Measurements from ENCODE around the gene PLA2G2D.

The PLA2G2D gene

GRCh38 chr1:20119347-20119746 is at the start of gene PLA2G2D:
TSS of gene PLA2G2D (minus strand) at chr1:20119536. CDS start at chr1:20119498, 38 bp downstream.
- DNase-seq (ENCODE audit: low read depth, low spot score): no peak

GRCh38 chr1:20168564-20169491 is 49.5 kb upstream of the PLA2G2D start:
- no peak for DNase-seq (ENCODE audit: low read depth, low spot score)

GRCh38 chr1:20167126-20167525 is 47.8 kb upstream of the PLA2G2D start:
- DNase-seq (ENCODE audit: low read depth, low spot score): no peak

- DNase-seq (ENCODE audit: low read depth, low spot score): no peak
Observed at GRCh38 chr1:20166051-20166450, 46.7 kb upstream of the PLA2G2D start.

GRCh38 chr1:20165522-20165951 is 46.2 kb upstream of the PLA2G2D start:
- DNase-seq (ENCODE audit: low read depth, low spot score): no peak

GRCh38 chr1:20164694-20165202 is 45.4 kb upstream of the PLA2G2D start:
- no peak for DNase-seq (ENCODE audit: low read depth, low spot score)

GRCh38 chr1:20160034-20160433 is 40.7 kb upstream of the PLA2G2D start:
- DNase-seq (ENCODE audit: low read depth, low spot score): no peak

GRCh38 chr1:20158358-20159070 is 39.2 kb upstream of the PLA2G2D start:
- DNase-seq (ENCODE audit: low read depth, low spot score): no peak

GRCh38 chr1:20154301-20154831 is 35.0 kb upstream of the PLA2G2D start:
- DNase-seq (ENCODE audit: low read depth, low spot score): no peak

GRCh38 chr1:20153000-20153418 is 33.7 kb upstream of the PLA2G2D start:
- DNase-seq (ENCODE audit: low read depth, low spot score): no peak

GRCh38 chr1:20152599-20152930 is 33.2 kb upstream of the PLA2G2D start:
- DNase-seq (ENCODE audit: low read depth, low spot score): no peak

- peak; percentile 58 for DNase-seq (ENCODE audit: low read depth, low spot score)
Observed at GRCh38 chr1:20151906-20152598, 32.7 kb upstream of the PLA2G2D start.

- DNase-seq (ENCODE audit: low read depth, low spot score): no peak
Observed at GRCh38 chr1:20150969-20151368, 31.6 kb upstream of the PLA2G2D start.

- no peak for DNase-seq (ENCODE audit: low read depth, low spot score)
Observed at GRCh38 chr1:20150326-20150705, 31.0 kb upstream of the PLA2G2D start.

- DNase-seq (ENCODE audit: low read depth, low spot score): no peak
Observed at GRCh38 chr1:20149601-20150325, 30.4 kb upstream of the PLA2G2D start.

- DNase-seq (ENCODE audit: low read depth, low spot score): no peak
Observed at GRCh38 chr1:20148571-20149500, 29.5 kb upstream of the PLA2G2D start.

GRCh38 chr1:20147846-20148570 is 28.7 kb upstream of the PLA2G2D start:
- DNase-seq (ENCODE audit: low read depth, low spot score): no peak

GRCh38 chr1:20143734-20144565 is 24.6 kb upstream of the PLA2G2D start:
- no peak for DNase-seq (ENCODE audit: low read depth, low spot score)
